ENCODE measurements around the gene KDSR.

KDSR gene

DNA sequence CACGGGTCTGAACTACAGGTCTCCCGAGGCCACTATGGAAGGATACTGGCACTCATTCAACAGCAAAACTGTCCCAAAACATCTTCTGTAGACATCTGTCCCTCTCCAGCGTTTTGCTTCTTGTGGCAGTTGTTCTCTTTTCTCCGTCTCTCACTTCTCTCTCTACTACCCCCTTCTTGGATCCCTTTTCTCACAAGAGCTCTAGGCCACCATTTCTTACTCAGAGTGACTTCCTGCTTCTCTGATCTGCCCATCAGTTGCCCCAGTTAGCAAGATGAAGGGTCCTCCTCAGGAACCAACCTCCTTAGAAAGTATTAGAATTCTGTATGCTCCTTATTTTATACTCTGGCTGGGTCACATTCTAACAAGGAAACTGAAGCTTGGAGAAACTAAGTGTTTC, 80.1 kb downstream of the KDSR start:
- in situ Hi-C loops (cut with HindIII; ENCODE audit: low sequenced_read_pairs), result no loop called here

DNA sequence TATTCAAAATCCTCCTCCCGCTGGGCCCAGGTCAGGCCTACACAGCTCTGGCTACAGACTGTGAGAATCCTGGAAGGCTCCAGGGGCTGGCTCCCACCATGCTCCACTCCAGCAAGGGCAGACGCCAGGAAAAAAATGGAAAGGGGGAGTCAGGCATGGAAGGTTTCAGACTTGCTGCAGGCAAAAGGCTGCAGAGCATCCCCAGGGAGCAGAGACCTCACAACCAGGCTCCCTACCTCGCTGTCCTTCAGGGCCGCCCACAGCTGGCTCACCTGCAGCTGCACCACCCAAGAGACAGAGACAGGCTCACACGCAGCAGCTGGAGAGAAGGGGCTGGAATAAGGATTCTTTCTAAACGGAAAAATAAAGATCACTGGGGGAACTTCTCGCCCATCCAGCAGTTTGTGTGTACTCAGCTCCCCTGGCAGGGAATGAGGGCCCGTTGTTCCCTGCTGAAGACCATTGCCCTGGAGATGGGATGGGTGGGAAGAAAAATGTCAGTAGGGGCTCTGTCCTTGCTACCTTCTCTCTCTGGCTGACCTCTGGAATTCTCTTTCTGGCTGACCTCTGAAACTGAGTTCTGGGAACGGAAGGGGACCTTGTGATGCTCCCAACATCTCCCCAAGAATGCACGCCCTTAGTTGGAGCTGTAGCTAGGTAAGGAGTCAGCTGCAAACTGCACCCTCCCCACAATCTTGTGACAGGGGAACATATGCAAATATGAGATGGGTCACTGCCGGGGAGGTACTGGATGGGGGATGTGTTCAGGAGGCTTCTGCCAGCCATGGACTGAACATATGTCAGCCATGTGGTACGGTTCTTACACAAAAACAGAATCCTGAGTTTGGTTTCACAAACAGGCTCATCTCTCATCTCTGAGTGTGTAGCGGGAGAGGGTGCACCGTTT, 81.9 kb downstream of the KDSR start:
- in situ Hi-C loops (cut with HindIII; ENCODE audit: low sequenced_read_pairs), result no loop called here

DNA sequence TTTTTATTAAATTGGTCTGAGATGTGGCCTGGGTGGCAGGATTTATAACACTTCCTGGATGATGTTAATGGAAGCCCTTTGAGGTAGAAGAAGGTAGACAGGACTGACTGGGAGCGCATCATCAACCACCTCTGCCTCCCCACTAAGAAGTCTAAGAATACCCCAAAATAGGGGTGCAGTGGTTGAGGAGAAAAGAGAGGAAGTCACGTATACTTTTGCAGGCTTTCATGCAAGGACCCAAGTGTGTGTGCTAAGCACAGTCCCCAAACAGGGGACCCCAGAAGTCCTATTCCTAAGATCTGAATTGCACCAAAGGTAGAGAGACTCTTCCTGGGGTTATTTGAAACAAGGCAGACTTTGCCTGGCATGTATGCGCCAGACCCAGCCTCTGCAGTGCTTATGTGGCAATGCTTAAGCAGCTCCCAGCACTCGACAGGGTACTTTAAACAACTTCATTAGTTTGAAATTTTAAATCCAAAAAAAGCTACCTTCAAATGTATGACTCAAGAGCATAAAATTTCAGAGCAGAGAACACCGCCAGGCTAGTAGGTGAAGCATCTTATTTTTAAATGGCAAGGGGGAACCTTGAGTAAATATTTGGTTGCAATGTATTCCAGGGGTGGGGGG, 82.7 kb downstream of the KDSR start:
- in situ Hi-C loops (cut with HindIII; ENCODE audit: low sequenced_read_pairs), result no loop called here

DNA sequence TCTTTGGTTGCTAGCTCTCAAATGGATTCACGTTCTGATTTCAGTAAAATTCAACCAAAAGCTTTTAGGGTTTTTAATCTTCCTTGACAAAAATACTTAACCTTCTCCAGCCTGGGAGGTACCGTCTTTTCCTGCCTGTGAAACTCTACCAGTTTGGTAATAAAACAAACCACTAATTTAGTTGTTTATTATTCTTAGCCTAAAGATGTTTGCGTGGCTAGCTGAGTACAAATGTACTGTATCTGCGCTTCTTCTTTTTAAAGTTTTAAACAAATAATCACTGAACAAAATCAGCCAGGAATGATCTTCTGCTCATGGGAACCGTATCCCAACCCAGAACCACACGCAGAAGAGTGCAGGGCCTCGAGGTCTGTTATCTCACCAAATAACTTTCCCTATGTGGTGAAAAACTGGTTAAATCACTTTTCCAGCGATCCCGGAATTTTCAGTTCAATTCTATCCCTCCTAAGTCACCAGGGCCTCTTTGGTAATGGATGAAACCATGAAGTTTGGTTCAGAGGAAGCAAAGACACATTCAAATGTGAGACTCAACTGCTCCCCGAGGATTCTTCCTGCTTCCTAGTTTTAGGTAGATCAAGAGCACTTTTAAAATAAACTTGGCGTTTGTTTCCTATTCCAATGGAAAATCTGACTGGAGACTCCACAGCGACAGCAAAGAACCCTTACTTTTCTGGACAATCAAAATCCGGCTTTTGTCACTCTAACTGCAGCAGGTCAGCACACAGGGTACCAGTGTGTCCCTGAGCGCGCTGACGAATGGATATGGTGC, 83.5 kb downstream of the KDSR start:
- in situ Hi-C loops (cut with HindIII; ENCODE audit: low sequenced_read_pairs), result no loop called here

DNA sequence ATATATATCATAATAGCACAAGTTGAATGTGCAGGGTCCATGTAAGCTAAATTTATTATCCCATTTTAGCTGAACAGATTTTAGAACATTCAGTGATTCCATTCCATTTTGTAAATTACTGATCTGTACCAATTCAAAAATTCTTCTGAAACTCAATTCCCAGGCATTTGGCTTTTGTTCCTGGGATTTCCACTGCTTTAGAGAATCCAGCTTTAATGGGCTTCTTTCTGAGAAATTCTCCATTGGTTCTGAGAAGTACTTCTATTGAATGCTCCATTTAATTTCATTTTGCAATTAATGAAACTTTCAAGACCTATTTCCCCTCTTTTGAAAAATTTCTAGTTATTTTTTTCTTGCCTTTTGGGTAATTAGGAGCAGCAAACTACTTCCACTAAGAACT, 84.2 kb downstream of the KDSR start:
- in situ Hi-C loops (cut with HindIII; ENCODE audit: low sequenced_read_pairs), result no loop called here
